Myocyte (in vitro differentiated cells): Measurements from ENCODE around the gene LRRC28. TPM values are rescaled to one million over a fixed set of nuclear protein-coding genes. Genes with fewer than 3 reads are reported as not detected.

Experiments used
- DNase-seq: peaks from one replicate; pipeline ENCODE4 v3.0.0-alpha.2; 2012; ENCODE audit warnings: low read depth
- total RNA-seq: library from RNA; depleted of rRNA; stranded (reverse); fragments of >200 nt; gene quantifications from 2 replicates; pipeline ENCODE4 v1.2.3, GENCODE V29; 2014

LRRC28 gene
- total RNA-seq, 1 donor from 2014 or later: 50.8 TPM

GRCh38 chr15:99249270-99249841 is 1.9 kb upstream of the LRRC28 start, which contains the start of gene TTC23:
Gene TTC23 (minus strand): TSS chr15:99249581. CDS start chr15:99228712, 20,869 bp downstream.
- DNase-seq: peak; percentile 89

DNA sequence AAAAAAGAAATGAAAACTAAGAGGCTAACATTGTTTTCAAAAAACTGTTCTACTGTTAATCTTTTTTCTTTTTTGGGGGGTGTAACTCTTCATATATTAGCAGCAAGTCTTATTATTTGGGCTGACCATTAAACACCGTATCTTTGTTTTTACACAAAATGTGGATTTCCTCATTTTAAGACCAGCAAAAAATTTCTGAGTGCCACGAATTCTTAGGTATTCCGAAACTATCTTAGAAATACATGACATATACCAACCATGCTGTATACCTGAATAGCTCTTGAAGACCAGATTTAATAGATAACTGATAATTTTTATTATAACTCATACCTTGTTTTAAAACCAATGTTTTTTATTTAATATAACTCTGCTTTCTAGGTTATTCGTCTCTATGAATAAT is 1.3 kb upstream of the LRRC28 start:
- no peak for DNase-seq

DNA sequence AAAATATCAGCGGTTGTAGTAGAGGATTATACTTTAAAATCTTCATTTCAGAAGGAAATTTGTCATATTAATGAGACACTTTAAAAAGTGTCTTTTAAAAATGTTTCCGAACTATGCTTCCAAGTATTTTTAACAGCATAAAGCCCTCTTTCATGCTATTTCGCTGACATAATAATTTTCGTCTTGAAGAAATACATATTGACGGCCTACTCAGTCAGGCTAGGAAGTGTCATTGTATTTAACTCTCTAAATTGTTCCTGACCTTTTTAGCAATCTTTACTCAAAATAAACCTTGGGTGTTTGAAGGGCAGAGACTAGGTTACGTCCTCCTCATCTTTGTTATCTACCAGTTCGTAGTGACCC is 806 bp upstream of the LRRC28 start:
- no peak for DNase-seq

DNA sequence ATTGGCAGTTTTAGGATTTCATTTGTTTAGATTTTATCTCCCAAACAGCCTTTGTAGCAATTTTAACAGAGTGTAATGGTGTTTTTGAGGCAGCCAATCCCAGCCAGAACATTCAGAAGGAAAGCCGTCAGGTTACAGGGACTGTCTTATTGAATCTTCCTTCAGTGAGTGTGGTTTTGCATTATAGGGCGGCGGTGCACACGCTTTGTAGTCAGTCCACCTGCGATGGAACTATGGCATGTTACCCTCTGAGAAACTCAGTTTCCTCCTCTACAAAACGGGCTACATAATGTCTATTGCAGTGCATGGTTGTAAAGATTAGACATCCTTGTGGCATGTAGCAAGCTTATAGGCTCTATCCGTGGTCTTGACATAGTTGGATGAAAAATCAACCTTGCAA is 1.0 kb downstream of the LRRC28 start:
- DNase-seq: no peak

- DNase-seq: peak; percentile 85
Measured at GRCh38 chr15:99253381-99254090, 2.3 kb downstream of the LRRC28 start.

- DNase-seq: no peak
Measured at GRCh38 chr15:99257107-99257750, 5.9 kb downstream of the LRRC28 start.

- DNase-seq: no peak
Measured at GRCh38 chr15:99264125-99264524, 12.8 kb downstream of the LRRC28 start.

DNA sequence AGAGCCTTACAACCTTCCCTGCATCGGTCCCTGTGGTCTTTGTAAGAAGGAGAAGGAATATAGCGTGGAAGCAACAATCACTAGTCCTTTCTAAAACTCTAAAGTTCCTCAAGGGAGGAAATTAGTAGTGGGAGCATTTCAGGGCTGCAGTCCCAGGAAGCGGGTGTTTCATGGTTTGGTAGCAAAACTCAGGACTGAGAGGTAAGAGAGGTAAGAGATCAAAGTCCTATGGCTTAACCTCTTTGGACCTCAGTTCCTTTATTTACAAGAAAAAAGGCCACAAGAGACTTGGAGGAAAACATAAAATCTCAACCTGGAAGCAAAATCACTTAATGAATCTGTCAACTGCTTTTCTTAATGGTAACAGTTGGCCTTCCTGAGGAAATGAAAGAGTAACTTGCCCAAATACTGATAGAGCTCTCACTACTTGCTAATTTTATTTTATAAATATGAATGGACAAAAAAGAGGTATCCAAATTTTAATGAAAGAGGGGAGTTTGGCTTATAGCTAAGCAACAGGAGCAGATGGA is 14.3 kb downstream of the LRRC28 start:
- no peak for DNase-seq

DNA sequence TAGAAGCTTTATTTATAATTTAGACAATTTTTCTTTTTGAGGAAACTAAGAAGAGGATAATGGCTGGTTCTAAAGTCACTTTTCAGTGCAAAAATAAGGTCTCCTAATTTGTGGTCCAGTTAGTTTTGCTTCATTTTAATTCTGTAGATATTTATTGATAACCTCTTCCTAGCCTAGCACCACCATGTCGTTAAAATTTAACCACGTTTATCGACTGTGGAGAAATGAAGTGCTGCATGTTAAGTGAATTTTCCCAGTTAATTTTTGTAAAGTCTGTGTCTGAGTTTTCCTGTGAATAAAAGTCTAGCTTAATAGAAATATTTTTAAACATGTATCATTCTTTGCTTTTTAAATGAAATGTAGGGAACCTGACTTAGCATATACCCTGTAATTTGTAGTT is 16.7 kb downstream of the LRRC28 start:
- DNase-seq: no peak

GRCh38 chr15:99268431-99268830 is 17.1 kb downstream of the LRRC28 start:
- DNase-seq: no peak

DNA sequence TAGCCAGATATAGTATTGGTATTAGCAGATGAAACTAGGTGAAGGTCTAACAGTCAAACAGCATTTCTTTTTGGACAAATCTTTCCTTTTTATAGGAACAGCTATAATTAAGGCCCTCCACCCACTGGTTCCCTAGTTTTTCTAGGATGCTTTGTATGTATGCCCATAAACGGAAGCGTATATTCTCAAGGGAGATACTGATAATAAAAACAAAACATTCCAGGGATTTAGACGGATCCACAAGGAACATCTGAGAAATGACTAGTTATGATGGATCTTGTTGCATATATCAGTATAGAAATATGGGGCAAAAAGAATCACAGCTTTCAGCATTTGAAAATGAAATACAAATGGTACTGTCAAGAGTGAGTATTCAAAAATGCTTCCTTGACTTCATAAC is 22.5 kb downstream of the LRRC28 start:
- no peak for DNase-seq

DNA sequence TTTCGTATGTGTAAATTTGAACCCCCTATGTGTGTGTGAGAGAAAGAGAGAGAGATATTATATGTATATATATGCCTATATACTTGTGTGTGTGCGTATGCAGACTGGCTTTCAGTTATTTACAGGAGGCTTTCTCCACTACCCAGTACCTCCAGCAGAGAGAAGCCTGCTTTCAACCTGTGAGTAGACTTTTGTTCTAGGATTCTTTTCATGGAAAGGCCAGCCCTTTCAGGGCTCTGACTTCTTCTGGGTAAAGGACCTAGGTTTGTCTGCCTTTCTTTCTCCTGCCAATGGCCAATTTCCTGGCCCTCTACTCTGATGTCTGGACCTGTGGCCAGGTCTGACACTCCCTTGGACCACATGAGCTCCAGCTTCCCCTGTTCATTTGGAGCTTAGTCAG is 23.8 kb downstream of the LRRC28 start:
- DNase-seq: no peak

GRCh38 chr15:99275525-99276128 is 24.3 kb downstream of the LRRC28 start:
- DNase-seq: no peak

- peak; percentile 9 for DNase-seq
Measured at GRCh38 chr15:99279290-99279689, 28.0 kb downstream of the LRRC28 start.

DNA sequence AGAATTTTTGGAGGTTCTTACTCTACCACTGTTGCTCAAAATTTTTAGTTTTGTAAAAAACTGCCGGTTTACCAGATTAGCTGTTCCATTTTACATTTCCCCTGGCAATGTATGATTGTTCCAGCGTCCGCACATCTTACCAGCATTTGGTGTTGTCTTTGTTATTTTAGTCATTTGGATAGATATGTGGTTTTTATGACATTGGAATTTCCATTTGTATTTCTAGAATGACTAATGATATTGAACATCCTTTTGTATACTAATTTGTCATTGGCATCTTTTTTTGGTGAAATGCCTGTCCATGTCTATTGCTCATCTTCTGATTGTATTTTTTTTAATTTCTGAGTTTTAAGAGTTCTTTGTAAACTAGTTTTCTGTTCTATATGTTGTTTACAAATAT is 28.5 kb downstream of the LRRC28 start:
- no peak for DNase-seq

DNA sequence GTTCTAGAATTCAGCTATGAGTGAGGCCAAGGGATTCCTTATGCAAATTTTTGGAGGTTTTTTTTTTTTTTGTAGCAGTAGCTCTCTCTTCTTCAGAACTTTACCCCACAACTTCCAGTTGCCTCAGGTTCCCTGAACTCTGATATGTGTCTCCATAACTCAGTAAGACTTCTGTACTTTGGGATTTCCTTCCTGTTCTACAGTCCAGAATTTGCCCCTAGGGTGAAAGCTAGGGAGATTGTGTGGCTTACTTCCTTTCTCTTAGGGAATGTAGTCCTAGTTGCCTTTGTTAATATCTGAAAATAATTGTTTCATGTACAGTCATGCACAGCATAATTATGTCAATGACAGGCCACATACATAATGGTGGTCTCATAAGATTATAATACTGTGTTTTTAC is 30.8 kb downstream of the LRRC28 start:
- no peak for DNase-seq

DNA sequence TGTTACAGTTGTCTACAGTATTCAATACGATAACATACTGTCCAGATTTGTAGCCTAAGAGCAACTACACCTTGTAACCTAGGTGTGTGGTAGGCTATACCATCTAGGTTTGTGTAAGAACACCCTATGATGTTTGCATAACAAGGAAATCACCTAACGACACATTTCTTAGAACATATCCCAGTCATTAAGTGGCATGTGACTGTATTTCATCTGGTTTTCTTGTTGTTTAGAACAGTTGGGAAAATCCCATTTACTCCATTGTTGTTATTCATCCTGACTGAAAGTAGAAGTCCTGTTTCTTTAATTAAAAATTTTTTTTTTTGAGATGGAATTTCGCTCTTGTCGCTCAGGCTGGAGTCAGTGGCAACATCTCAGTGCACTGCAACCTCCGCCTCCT is 31.3 kb downstream of the LRRC28 start:
- no peak for DNase-seq

- no peak for DNase-seq
Measured at GRCh38 chr15:99283717-99284116, 32.4 kb downstream of the LRRC28 start.

DNA sequence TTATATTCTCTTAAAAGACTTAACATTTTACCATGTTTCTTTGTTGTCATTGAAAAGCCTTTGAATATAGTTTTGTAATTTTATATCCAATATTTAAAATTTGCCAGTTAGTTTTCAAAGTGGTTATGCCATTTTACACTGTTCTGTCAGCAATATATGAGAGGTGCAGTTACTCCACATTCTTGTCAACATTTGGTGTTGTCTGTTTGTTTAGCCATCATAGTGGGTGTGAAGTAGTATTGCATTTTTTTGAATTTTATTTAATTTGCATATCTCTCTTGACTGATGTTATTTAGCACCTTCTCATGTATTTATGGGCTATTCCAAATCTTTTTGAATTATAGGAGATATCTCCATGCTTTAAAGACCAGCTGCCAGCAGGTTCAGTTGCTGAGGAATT is 40.4 kb downstream of the LRRC28 start:
- DNase-seq: no peak

DNA sequence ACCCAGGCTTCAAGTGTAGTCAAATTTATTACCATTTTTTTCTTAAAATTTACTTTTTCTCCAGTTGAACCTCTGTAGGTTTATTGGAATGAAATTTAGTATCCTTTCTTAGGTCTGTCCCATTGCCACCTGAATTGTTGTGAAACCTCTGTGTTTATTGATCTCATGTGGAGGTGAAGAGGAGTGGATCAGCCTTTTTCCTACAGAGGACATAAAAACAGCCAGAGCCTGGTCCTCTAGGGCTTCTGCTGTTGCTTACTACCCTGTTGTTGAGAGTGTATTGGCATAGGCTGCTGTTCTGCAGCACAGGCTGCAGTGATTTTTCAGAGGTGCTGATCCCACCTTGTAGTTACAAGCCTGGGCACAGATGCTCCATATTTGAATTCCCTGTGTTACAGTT is 44.6 kb downstream of the LRRC28 start:
- no peak for DNase-seq

DNA sequence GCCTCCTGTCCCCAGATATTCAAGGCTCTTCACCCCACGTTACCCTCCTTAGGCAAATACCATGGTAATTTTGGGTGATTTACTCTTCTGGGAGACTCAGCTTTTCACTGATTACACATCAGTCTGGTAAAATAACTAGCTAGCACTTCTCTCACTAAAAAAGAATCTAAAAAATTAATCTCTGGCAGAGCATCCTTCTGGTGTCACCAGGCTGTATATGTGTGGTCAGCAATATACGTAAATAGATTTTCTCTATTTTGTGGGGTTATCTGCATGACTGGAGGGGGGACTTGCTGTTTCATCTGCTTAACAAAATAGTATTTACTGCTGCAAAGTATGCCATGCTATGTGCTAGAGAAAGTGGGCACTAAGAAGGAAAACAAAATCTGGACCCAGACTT is 45.1 kb downstream of the LRRC28 start:
- DNase-seq: no peak

GRCh38 chr15:99303907-99304306 is 52.6 kb downstream of the LRRC28 start:
- DNase-seq: no peak
